Measurements from ENCODE around the gene IP6K1. TPM values are rescaled to one million over a fixed set of nuclear protein-coding genes. Genes with fewer than 3 reads are reported as not detected.

The IP6K1 gene
- total RNA-seq, 1 experiment from 2014 or later, result 26.6 TPM

DNA sequence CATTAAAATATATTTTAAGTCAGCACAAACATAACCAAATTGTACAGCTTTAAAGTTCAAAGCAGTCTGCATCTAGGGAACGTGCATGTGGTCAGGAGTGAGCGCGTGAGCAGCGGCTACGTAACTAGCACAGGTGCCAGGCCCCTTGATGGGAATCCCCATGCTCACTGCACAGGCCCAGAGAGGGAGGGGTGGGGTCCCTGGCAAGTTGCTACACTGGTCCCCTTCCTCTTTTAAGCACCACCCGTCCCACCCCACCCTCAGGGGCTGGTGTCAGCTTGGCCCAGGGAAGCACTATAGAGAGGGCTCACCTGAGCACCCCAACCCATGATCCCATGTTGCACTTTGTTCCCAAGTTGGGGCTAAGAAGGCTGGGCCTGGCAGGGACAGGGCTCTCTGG lies 61.8 kb downstream of the IP6K1 start:
- DNase-seq (ENCODE audit: low read depth), result no peak

DNA sequence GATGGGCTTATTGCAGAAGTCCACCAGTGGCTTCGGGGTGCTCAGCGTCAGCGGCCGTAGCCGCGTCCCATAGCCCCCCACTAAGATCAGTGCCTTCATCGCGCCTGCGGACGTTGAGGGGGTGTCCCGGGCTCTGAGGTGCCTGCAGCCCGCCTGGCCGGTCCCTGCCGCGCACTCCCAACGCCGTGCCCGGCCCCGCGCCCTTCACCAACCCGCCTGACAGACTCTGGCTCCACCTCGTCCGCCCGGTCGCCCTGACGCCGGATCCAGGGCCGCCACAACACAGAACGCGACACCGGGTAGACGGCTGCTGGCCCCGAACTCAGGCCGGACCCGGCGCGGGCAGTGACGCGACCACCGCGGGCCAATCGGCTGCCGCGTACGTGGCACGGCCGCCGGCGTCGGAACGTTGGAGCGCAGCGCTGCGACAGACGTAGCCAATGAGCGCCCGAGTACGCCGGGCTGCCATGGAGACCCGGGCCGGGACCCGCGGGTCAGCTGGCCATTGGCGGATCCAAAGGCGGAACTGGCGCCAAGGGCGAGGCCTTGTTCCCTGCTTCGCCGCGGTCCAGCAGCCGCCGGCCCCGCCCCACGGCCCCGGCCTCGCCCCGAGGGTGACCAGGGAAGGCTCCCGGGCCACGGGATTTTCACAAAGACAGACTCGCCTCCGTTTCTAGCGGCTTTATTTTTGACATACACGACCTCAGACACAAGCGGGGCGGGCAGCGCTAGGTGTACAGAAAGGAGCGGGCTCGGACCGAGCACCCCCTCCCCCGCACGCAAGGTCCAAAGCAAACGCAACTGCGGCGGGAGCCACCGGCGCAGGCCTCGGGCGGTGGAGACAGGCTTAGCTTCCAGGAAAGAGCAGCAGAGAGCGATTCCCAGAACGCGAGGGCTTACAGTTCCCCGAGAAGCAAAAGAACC lies 62.5 kb downstream of the IP6K1 start, which contains the start of gene GMPPB:
Gene GMPPB, minus strand, starts transcription at position 324 of the 924 bp plus-strand sequence. Its CDS starts 225 bp downstream, at position 99.
- peak; percentile 95 for DNase-seq (ENCODE audit: low read depth)

DNA sequence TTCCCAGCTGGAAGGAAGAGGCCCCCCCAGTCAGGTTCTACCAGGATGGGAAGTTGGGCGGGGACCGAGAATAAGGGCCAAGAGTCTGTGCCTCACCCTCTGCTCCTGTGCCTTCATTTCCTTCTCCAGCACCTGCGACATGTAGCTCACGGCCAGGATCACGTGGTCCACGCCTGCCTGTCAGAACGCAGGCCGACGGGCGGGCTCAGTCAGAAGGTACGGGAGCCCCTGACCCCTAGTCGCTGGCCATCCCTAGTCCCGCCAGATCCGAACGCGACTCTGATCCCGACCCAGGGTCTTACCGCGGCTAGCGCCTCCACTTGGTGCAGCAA lies 63.1 kb downstream of the IP6K1 start:
- no peak for DNase-seq (ENCODE audit: low read depth)

DNA sequence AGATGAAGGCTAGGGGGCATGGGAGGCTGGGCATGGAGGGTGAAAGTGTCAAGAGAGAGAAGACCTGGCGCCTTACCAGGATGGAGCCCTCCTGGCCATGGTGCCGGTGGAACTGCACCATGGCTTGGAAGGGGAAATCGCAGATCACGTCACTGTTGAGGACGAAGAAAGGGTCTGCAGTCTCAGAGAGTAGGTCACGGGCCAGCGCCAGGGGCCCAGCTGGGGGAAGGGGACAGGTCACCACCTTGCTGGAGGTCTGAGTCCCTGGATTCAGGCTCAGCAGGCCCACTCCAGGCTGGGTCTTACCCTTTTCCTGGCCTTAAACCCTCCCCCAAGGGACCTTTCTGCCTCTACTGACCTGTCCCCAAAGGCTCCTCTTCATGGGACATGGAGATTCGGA lies 63.4 kb downstream of the IP6K1 start:
- DNase-seq (ENCODE audit: low read depth), result no peak

DNA sequence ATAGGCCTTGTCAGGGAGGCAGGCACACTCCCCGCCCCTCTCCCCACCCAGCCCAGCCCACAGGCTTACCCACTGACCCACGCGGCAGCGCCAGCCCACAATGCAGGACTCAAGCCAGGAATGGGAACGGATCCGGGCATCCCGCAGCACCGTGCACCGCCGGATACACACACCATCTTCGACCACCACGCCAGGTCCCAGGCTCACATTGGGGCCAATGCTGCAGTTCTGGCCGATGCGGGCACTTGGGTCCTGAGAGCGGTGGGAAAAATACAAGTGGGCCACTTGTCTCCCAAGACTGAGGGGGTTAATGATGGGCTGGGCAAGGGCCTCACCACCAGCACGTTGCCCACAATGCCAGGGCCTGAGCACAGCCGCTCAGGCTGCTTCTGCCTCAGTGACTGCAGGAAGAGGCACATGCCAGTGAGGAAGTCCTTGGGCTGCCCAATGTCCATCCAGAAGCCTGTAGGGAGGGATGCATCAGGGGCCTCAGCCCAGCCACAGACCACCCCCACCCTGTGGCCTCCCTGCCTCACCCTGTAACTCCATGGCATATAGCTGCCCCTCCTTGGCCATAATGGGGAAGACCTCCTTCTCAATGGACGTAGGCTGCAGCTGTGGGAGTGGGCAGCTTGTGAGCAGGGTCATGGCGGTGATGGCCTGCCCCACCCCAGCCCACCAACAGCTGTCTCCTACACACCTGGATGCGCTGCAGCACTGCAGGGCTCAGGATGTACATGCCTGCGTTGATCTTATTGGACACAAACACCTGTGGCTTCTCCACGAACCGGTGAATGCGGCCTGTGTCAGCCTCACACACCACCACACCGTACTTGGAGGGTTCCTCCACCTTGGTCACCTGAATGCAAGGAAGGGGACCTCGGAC lies 64.2 kb downstream of the IP6K1 start:
- DNase-seq (ENCODE audit: low read depth), result no peak

DNA sequence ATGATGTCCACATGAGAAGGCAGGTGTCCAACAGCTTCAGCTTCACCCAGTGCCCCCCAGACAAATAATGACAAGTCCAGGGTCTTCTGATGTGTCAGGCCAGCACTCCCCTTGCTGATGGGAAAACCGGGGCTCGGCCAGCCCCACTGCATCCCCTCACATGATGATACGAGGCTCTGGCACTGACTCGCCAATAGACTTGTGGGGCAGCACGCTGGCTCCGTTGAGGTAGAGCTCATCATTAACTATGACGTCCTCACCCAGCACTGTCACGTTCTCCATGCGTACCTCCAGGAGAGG lies 64.8 kb downstream of the IP6K1 start:
- no peak for DNase-seq (ENCODE audit: low read depth)

DNA sequence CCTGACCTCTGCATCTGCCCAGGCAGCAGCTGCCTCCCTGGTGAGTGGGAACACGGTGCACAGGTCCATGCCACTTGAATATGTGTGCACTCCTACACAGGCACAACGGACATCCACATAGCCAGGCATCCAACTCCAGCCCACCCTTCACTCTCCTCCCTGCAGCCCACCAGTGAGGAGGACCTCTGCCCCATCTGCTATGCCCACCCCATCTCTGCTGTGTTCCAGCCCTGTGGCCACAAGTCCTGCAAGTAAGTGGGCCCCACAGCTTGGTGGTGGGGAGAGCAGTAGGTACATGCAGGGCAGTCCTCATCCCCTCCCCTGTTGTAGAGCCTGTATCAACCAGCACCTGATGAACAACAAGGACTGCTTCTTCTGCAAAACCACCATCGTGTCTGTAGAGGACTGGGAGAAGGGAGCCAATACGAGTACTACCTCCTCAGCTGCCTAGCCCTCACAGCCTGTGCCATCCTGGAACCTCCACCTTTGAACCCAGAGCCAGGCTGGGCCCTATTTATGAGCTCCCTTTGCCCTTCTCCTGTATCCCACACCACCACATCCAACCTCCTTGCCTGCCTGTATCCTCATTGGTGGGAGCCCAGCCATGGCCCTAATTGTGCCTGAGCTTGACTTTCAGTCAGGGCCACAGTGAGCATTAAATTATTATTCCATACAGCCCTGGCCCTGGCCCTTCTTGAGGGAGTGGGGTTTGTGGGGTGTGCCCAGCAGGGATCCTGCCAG lies 65.3 kb downstream of the IP6K1 start:
- no peak for DNase-seq (ENCODE audit: low read depth)

DNA sequence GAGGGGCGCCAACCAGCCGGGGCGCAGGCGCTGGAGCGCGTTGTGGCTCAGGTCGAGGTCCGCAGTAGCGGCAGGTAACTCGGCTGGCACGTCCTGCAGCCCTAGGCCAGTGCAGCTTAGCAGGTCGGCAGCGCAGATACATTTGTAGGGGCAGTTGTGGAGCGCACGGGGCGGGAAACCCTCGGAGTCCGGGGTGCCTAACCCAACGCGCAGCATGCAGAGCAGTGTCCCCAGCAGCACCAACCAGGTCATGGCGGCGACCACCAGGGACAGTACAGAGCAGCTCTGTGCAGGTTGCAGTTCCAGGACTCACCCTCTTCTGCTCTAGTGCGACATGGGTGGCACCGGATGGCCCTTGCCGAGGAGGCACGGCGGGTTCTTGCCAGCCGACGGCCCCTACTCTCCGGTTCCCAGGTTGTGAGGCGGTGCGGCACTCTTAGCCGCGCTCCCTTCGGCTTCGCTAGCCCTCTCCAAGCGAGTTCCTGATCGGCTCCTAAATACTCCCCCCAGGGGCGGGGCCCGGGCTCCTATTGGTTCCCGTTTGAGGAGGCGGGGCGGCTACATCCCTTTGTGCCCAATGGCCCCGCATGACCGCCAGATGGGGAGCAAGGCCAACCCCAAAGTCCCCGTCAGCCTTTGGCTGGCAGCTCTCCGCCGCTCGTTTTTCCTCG lies 67.0 kb downstream of the IP6K1 start, which contains the start of gene AMIGO3:
Gene AMIGO3, minus strand, starts transcription at position 471 of the 671 bp plus-strand sequence. Its CDS starts 219 bp downstream, at position 252.
- DNase-seq (ENCODE audit: low read depth), result peak; percentile 88

DNA sequence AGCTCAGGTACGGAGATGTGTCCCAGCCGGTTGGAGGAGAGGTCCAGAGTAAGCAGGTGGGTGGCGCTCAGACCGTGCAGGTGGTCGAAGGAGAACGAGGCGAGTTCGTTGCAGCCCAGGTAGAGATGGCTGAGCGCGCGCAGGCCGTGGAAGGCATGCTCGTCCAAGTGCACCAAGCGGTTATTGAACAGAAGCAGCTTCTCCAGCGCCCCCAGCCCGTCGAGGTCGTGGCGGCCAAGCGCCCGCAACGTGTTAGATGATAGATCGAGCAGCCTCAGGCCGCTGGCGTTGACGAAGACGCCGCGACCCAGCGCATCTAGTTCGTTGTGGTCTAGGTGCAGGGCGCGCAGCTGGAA lies 67.5 kb downstream of the IP6K1 start:
- DNase-seq (ENCODE audit: low read depth), result no peak

DNA sequence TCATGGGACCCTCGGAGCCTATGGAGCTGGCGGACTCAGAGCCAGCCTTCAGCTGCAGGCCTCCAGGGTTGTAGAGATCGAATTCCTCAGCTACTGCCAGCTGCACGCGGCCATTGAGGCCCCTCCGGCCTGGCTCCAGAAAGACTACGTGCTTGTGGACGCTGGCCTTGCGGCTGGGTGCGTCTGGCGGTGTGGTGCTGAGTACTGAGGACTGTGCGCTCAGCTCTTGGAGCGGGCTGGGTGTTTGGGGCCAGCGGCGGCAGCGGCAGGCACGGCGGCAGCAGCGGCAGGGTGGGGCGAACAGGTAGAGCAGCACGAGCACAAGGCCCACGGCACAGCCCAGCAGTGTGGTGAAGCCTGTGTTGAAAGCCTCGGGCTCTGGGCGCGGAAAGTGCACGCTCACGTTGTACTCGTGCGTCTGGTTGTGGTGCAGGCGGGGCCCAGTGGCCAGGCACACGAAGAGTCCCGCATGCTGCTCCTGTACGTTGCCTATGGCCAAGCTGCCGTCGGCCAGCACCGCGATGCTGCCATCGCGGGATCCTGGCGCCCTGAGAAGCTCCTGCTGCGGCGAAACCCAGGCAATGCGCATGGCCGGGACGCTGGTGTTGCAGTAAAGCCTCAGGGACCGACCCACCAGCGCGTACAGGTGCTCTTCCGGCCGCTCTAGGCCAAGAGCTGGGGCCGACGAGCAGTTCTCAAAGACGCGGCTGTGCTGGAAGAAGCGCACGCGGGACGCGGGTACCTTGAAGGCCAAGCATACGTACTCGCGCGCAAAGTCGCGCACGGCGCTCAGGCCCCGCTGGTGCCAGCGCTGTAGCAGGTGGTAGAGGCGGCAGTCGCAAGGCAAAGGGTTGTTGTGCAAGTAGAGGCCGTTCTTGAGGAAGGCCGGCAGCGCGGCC lies 68.1 kb downstream of the IP6K1 start:
- DNase-seq (ENCODE audit: low read depth), result no peak

DNA sequence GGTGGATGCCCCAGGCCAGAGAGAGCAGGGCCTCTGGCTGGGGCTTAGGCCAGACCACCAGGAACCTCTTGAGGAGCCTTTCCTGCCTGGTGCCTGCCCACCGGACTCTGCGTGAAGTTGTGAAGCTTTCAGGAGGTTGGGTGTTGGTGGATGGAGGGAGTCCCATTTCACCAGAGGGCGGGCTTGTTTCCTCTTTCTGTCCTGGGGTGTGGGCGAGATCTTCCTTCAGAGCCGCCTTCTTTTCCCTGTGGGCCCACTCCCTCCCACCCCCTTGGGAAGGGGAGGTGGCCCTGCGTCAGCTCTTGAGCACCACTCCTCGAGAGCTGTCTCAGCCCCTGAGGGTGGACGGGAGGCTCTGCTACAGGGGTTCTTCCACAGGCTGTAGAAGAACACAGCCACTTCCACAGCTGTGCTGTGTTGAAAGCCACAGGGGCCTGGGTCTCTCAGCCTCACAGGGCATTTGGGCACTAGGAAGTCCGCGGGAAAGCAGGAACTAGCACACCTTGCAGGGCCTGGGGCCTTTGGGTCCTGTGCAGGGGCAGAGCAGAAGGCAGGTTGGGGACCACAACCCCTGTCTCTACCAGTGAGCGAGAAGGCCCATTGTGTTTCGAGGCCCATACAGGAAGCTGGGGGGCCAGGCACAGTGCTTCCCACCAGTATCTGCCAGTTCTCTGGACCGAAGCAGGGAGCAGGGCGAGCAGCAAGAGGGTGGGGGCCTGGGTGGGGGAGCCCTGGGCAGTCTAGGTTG lies 69.0 kb downstream of the IP6K1 start:
- no peak for DNase-seq (ENCODE audit: low read depth)

DNA sequence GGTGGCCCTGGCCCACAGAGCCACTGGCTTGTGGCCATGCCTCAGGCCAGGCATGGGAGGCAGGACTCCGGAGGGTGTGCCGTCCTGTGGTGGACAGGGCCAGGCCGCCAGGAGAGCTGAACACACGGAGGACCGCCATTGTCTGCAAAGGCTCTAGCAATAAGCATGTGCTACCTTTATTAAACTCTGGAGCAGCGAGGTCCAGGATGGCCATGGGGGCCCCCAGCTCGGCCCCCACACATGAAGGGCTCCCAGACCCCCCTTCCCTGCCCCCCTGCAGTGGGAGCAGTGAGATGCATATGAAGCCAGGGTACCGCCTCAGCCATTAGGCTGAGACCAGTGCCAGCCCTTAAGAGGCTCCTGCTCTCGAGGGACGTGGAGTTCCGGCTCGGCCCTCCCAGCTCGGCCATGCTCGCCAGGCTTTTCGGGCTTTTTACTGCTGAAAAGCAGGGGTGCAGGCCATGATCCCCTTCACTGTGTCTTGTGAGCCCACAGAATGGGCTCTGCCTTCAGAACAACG lies 69.6 kb downstream of the IP6K1 start:
- DNase-seq (ENCODE audit: low read depth), result no peak

DNA sequence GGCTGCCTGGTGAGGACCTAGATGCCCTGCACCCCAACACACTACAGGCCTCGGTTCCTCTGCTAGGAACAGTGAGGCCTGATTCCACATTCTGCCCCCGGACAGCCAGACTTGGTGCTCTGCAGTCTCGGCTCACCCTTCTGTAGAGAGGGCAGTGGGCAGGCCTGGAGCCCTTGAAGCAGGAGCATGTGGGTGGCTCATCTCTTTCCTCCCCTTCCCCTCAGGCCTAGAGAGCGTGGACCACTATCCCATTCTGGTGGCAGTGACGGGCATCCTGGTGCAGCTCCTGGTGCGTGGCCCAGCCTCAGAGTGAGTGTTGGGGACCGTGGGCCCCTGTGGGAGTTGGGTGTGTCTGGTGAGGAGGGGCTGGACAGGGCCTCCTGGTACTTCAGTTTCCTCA lies 70.2 kb downstream of the IP6K1 start:
- DNase-seq (ENCODE audit: low read depth), result no peak

DNA sequence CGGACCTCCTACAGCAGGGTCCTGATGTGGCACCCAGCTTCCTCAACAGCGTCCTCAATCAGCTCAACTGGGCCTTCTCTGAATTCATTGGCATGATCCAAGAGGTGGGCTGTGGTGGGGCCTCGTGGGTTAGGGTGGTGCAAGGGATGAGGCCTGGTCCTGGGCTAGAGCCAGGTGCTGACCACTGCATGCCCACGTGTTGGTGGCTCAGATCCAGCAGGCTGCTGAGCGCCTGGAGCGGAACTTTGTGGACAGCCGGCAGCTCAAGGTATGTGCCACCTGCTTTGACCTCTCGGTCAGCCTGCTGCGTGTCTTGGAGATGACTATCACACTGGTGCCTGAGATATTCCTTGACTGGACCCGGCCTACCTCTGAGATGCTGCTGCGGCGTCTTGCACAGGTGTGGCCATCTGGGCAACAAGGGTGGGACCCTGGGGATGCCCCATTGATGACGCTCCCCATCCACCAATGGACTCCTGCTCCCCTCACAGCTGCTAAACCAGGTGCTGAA lies 70.7 kb downstream of the IP6K1 start:
- no peak for DNase-seq (ENCODE audit: low read depth)

DNA sequence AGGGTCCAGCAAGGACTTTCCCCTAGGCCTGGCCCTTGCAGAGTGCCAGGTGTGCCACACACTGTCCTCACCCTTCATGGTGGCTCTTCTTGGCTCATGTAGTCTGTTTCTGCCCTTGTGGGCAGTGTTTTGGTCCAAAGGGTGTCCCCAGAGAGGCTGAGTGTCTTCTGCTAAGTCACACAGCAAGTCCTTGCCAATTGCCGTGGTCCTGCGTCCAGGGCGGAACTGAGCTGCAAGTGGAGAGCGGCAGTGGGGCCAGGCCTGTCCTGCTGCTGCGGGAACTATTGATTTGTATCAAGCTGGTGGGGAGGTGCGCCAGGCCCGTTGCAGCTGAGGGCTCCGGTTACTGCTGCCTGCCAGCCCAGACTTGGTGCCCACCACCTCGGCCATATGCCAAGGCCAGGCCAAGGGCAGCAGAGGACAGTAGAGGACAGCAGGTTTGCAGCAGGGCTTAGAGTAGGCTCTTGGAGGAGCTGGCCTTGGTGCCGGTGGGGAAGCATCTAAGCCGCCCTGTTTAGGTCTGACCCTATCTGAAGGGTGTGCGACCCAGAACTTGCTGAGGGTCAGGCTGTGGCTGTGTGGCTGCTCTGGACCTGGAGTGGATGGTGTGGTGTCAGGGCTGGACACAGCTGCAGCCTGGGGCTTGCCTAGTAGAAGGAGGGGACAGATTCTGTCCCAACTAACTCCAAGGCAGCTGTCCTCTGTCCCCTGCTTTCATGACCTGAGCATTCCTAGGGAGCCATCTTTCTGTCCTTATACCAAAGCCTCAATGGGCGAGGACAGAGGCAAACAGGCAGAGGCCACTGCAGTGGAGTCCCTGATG lies 71.4 kb downstream of the IP6K1 start:
- DNase-seq (ENCODE audit: low read depth), result no peak

DNA sequence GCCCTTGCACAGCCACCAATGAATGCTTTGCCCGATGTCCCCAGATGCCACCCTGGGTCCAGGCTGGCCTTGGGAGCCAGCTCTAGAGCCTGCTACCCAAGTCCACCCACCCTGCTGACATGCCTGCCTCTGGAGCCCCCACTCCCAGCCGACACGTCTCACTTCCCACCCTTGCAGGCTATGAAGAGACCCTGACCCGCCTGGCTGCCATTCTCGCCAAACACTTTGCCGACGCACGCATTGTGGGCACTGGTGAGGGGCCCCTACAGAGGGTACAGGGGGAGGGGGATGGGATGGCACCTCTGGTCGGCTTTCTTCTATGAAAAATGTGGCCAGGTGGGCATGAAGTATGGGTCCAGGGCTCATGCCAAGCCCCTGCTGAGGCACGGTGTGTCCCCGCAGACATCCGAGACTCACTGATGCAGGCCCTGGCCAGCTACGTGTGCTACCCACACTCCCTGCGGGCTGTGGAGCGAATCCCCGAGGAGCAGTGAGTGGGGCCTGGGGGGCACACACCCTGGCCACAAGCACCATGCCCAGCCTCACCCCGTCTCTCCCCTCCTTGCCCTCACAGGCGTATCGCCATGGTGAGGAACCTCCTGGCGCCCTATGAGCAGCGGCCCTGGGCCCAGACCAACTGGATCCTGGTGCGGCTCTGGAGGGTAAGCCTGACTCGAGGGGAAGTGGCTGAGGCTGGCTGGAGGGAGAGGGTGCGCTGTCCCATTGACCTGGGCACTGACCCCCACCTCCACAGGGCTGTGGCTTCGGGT lies 72.8 kb downstream of the IP6K1 start:
- DNase-seq (ENCODE audit: low read depth), result no peak

DNA sequence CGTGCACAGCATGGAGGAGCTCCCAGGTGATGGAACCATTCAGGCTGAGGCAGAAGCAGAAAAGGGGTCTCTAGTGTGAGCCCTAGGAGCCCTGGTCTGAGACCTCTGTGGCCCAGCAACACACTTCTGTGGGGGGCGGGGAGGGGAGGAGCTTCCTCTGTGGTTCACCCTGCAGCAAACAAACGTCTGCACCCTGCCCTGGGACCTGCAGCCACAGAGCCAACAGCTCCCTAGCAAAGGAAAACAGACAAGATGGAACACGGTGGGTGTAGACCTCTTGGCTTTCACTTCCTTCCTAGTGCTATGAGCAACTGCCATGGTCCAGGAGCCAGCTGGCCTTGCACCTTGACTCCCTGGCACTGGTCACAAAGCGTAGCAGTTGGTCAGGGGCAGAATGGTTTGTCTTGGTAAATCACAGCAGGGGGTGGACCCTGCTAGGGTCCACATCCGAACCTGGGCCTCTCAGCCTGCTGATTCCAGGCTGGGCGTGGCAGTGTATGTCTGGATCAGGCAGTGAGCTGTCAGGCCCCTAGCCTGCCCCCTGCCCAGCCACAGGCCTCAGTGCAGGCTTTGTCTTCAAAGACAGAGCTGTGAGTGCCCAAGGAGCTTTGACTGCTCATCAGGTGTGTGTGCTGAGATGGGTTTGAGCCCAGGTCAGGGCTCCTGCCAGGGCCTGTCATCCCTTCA lies 73.6 kb downstream of the IP6K1 start:
- DNase-seq (ENCODE audit: low read depth), result no peak

Measured in LHCN-M2 (cell line).